HCT116 (cell line): ENCODE results near the gene RAD18. TPM values are rescaled to one million over a fixed set of nuclear protein-coding genes. Genes with fewer than 3 reads are reported as not detected.

Experiments
- ATAC-seq: fragments of 200-7000 bp; cut with Tn5 transposase; 2 replicates; pipeline ENCODE4 v1.9.1; 2020; ENCODE audit warnings: mild to moderate bottlenecking, moderate library complexity
- BruUV-seq: library from RNA; stranded (reverse); fragments of 400-500 nt; replicated peaks from 2 replicates; lab custom pipeline; 2021; lab: Mats Ljungman, UMichigan
- CTCF ChIA-PET: fragments of 300-600 bp; sonication (Branson Sonifier 250); formaldehyde crosslinking; loops from one replicate; lab custom pipeline; 2021; ENCODE audit warnings: antibody characterized with exemption; lab: Charles Lee
- POLR2A ChIA-PET: fragments of 300-600, 350-600 bp; sonication (Branson Sonifier 250); formaldehyde crosslinking; loops from one replicate; lab custom pipeline; 2021; ENCODE audit warnings: antibody characterized with exemption; lab: Charles Lee
- RAD21 ChIA-PET, 2 experiments: fragments of 300-600 bp; sonication (Branson Sonifier 250); formaldehyde crosslinking; loops; one replicate each; lab custom pipeline; 2023; ENCODE audit warnings: low total read pairs in 2 of 2; ENCODE audit not compliant: uncharacterized antibody in 2 of 2, unreplicated experiment in 2 of 2, low non-redundant PET in 1 of 2; lab: Charles Lee
- DNase-seq: peaks from one replicate; pipeline ENCODE4 v3.0.0-alpha.2; 2010; ENCODE audit warnings: low read depth, low spot score
- H2AFZ ChIP-seq: fragments of 200-600 bp; shearing (Covaris generic), sonication (generic); 2 replicates; pipeline ENCODE4 v1.6.1; 2017; ENCODE audit warnings: low read depth, mixed run types, mixed read lengths, antibody characterized with exemption, low read length; ENCODE audit not compliant: poor library complexity, severe bottlenecking
- H3K27ac ChIP-seq: 2 replicates; pipeline ENCODE4 v1.5.1; 2012; ENCODE audit warnings: low read depth, low read length
- H3K27me3 ChIP-seq: fragments of 200-600 bp; sonication (generic); 2 replicates; pipeline ENCODE4 v1.6.1; 2016; ENCODE audit warnings: mixed run types, low read length, mixed read lengths; ENCODE audit not compliant: insufficient read depth
- H3K36me3 ChIP-seq, 2 experiments: fragments of 200-500 bp in 1 of 2; fragments of 200-600 bp in 1 of 2; sonication (Bioruptor generic) in 1 of 2; sonication (generic) in 1 of 2; 2 replicates each; pipeline versions ENCODE4 v1.5.1 to v1.6.1; 2014 to 2016; ENCODE audit warnings: low read length in 2 of 2, inconsistent platforms in 1 of 2, mixed read lengths in 1 of 2, mixed run types in 1 of 2; ENCODE audit not compliant: insufficient read depth in 2 of 2, control insufficient read depth in 1 of 2
- H3K4me1 ChIP-seq, 2 experiments: fragments of 200-600 bp in 1 of 2; sonication (generic) in 1 of 2; 2 replicates each; pipeline versions ENCODE4 v1.5.1 to v1.6.1; 2012 to 2017; ENCODE audit warnings: low read length in 2 of 2, inconsistent platforms in 1 of 2, mild to moderate bottlenecking in 1 of 2, mixed read lengths in 1 of 2, mixed run types in 1 of 2, moderate library complexity in 1 of 2; ENCODE audit not compliant: insufficient read depth in 2 of 2, control insufficient read depth in 1 of 2
- H3K4me2 ChIP-seq: fragments of 200-600 bp; sonication (generic); 2 replicates; pipeline ENCODE4 v1.6.1; 2017; ENCODE audit warnings: mixed run types, low read length, mixed read lengths
- H3K4me3 ChIP-seq, 2 experiments: fragments of 200-600 bp in 1 of 2; sonication (generic) in 1 of 2; replicated peaks in 1 of 2; 2 replicates each; pipeline ENCODE4 v1.5.1; 2011 to 2016; ENCODE audit warnings: low read length in 2 of 2, control low read depth in 1 of 2, low read depth in 1 of 2, mild to moderate bottlenecking in 1 of 2, mixed read lengths in 1 of 2, mixed run types in 1 of 2
- H3K79me2 ChIP-seq: fragments of 200-600 bp; sonication (generic); 2 replicates; pipeline ENCODE4 v1.6.1; 2017; ENCODE audit warnings: mild to moderate bottlenecking, mixed run types, low read length, moderate library complexity, mixed read lengths; ENCODE audit not compliant: insufficient read depth
- H3K9ac ChIP-seq: fragments of 200-600 bp; sonication (generic); 2 replicates; pipeline ENCODE4 v1.6.1; 2016; ENCODE audit warnings: low read length, mixed read lengths
- H3K9me2 ChIP-seq: fragments of 200-600 bp; sonication (generic), shearing (Covaris generic); 2 replicates; pipeline ENCODE4 v1.6.1; 2017; ENCODE audit warnings: mixed run types, mild to moderate bottlenecking, moderate library complexity; ENCODE audit not compliant: insufficient read depth
- H3K9me3 ChIP-seq, 2 experiments: fragments of 200-500 bp in 1 of 2; fragments of 200-600 bp in 1 of 2; sonication (Bioruptor generic) in 1 of 2; sonication (generic) in 1 of 2; 2 replicates each; pipeline ENCODE4 v1.6.1; 2014 to 2017; ENCODE audit warnings: low read length in 2 of 2, mixed read lengths in 2 of 2, inconsistent platforms in 1 of 2, low read depth in 1 of 2, mild to moderate bottlenecking in 1 of 2, mixed run types in 1 of 2, moderate library complexity in 1 of 2; ENCODE audit not compliant: control insufficient read depth in 1 of 2, insufficient read depth in 1 of 2
- H4K20me1 ChIP-seq: fragments of 200-600 bp; sonication (generic), shearing (Covaris generic); 2 replicates; pipeline ENCODE4 v1.6.1; 2017; ENCODE audit warnings: mixed run types, mild to moderate bottlenecking, moderate library complexity; ENCODE audit not compliant: insufficient read depth
- CEBPB ChIP-seq: IDR thresholded peaks from 2 replicates; pipeline ENCODE4 v1.6.1; 2012; ENCODE audit warnings: low read depth
- EZH2 ChIP-seq: fragments of 200-600 bp; sonication (generic); IDR thresholded peaks from 2 replicates; pipeline ENCODE4 v1.6.1; 2017; ENCODE audit warnings: antibody characterized with exemption, mixed run types
- EZH2phosphoT487 ChIP-seq: fragments of 200-600 bp; IDR thresholded peaks from 2 replicates; pipeline ENCODE4 v1.6.1; 2018; ENCODE audit warnings: antibody characterized with exemption, borderline replicate concordance
- FOSL1 ChIP-seq: IDR thresholded peaks from 2 replicates; pipeline ENCODE4 v1.6.1; 2012; ENCODE audit warnings: low read depth
- JUND ChIP-seq: IDR thresholded peaks from 2 replicates; pipeline ENCODE4 v1.6.1; 2012
- POLR2A ChIP-seq: IDR thresholded peaks from 2 replicates; pipeline ENCODE4 v1.7.0; 2011; ENCODE audit warnings: borderline replicate concordance; ENCODE audit not compliant: insufficient read depth, insufficient read length; ENCODE audit errors: extremely low read depth
- RAD21 ChIP-seq: IDR thresholded peaks from 2 replicates; pipeline ENCODE4 v1.6.1; 2012; ENCODE audit warnings: low read depth, mild to moderate bottlenecking
- SRF ChIP-seq: IDR thresholded peaks from 2 replicates; pipeline ENCODE4 v1.6.1; 2012; ENCODE audit warnings: low read depth
- TCF7L2 ChIP-seq: IDR thresholded peaks from 2 replicates; pipeline ENCODE4 v1.7.0; 2011; ENCODE audit warnings: borderline replicate concordance, inconsistent platforms; ENCODE audit not compliant: insufficient read depth, insufficient read length; ENCODE audit errors: extremely low read depth
- YY1 ChIP-seq: IDR thresholded peaks from 2 replicates; pipeline ENCODE4 v1.6.1; 2011; ENCODE audit warnings: low read length, low read depth, moderate library complexity, mild to moderate bottlenecking; ENCODE audit not compliant: insufficient replicate concordance; ENCODE audit errors: extremely low read depth
- ZFX ChIP-seq: fragments of 450-650 bp; IDR thresholded peaks from 2 replicates; pipeline ENCODE4 v1.6.1; 2017
- ZNF274 ChIP-seq: fragments of 200-500 bp; sonication (Bioruptor generic); IDR thresholded peaks from 2 replicates; pipeline ENCODE4 v1.6.1; 2014; ENCODE audit warnings: mild to moderate bottlenecking, low read depth, low read length, inconsistent platforms
- intact Hi-C: fragments of 100-400 bp; cut with micrococcal nuclease; formaldehyde crosslinking; loops from 2 replicates; pipeline ENCODE4 v1.10.0; 2022
- total RNA-seq: library from RNA; stranded (reverse); gene quantifications from one replicate; pipeline ENCODE4 v1.2.1, GENCODE V29; 2021; ENCODE audit not compliant: unreplicated experiment
- TF ChIP-seq, protein P1 (sequence below): IDR thresholded peaks from 2 replicates; pipeline ENCODE4 v1.6.1; 2011; ENCODE audit warnings: mild to moderate bottlenecking, low read length, moderate library complexity; ENCODE audit not compliant: insufficient replicate concordance; ENCODE audit errors: extremely low read depth
- TF ChIP-seq, protein P2 (sequence below): IDR thresholded peaks from 2 replicates; pipeline ENCODE4 v1.6.1; 2012
- TF ChIP-seq, protein P3 (sequence below), 3 experiments: fragments of 200-600 bp in 1 of 3; sonication (generic) in 1 of 3; IDR thresholded peaks in 2 of 3; conservative IDR thresholded peaks in 1 of 3; 2 replicates each; pipeline ENCODE4 v1.5.1; 2012 to 2017; ENCODE audit warnings: low read depth in 2 of 3, low read length in 2 of 3, antibody characterized with exemption in 1 of 3, borderline replicate concordance in 1 of 3, control low read depth in 1 of 3, mild to moderate bottlenecking in 1 of 3, mixed read lengths in 1 of 3, mixed run types in 1 of 3, moderate library complexity in 1 of 3; ENCODE audit not compliant: insufficient read depth in 1 of 3

The RAD18 gene
- total RNA-seq, 1 experiment from 2014 or later, result 28.7 TPM

DNA sequence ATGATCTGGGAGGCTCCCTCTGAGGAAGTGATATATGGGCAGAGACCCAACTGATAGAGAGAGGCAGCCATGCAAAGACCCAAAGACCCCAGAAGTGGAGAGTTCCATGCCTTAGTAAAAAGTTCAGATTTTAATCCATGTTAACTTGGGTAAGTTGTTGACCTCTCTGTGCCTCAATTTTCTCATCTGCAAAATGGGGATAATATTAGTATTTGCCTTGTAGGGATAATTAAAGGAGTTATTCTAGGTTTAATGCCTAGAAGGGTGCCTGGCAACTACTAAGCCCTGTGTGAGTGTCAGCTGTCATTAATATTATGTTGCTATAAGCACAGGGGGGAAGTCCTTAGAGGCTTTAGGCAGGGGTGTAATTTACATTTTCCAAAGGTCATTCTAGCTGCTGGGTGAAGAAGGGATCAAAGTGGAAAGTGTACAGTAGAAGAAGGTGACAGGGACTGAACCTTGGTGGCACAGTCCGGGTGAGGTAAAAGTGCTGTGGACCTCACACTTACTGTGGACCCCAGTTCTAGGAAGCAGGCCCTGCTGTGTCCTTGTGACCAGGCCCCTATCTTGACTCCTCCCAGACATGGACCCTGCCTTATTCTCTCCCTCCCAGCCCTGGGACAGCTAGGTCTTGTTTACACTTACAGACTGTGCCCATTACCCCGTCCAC is 3.0 kb upstream of the RAD18 start:
- H3K9ac ChIP-seq, result no peak overlapping the region

More for the DNA sequence above, 3.0 kb upstream of the RAD18 start:
- no peaks in the 10 kb centered on the region for H3K36me3 ChIP-seq
- no peak overlapping the region for H2AFZ ChIP-seq
- peaks cover 14 to 36% of the 10 kb centered on the region in 2 experiments; a peak in 3 of 4 replicates for H3K4me1 ChIP-seq
- intact Hi-C loops, result no loop called here
- H3K4me3 ChIP-seq, result no peak overlapping the region
- no TSS peak for BruUV-seq
- CTCF ChIA-PET, result interaction anchor here (1.7 kb wide), 1 partner anchor 22 kb away, joined by 5 read pairs; no protein-coding TSS in a partner anchor
- peaks cover 20% of the 10 kb centered on the region for H3K79me2 ChIP-seq
- ATAC-seq, result no peak
- TF ChIP-seq POLR2A, result no peak
- TF ChIP-seq ZFX, result no peak
- TF ChIP-seq YY1, result no peak
- TF ChIP-seq SRF, result no peak
- TF ChIP-seq ZNF274, result no peak
- no peak for TF ChIP-seq EZH2phosphoT487
- TF ChIP-seq, protein P1, sequence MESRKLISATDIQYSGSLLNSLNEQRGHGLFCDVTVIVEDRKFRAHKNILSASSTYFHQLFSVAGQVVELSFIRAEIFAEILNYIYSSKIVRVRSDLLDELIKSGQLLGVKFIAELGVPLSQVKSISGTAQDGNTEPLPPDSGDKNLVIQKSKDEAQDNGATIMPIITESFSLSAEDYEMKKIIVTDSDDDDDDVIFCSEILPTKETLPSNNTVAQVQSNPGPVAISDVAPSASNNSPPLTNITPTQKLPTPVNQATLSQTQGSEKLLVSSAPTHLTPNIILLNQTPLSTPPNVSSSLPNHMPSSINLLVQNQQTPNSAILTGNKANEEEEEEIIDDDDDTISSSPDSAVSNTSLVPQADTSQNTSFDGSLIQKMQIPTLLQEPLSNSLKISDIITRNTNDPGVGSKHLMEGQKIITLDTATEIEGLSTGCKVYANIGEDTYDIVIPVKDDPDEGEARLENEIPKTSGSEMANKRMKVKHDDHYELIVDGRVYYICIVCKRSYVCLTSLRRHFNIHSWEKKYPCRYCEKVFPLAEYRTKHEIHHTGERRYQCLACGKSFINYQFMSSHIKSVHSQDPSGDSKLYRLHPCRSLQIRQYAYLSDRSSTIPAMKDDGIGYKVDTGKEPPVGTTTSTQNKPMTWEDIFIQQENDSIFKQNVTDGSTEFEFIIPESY, result no peak
- TF ChIP-seq FOSL1, result no peak
- no peak for TF ChIP-seq TCF7L2
- TF ChIP-seq, protein P2, sequence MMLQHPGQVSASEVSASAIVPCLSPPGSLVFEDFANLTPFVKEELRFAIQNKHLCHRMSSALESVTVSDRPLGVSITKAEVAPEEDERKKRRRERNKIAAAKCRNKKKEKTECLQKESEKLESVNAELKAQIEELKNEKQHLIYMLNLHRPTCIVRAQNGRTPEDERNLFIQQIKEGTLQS, result no peak
- TF ChIP-seq, protein P3, sequence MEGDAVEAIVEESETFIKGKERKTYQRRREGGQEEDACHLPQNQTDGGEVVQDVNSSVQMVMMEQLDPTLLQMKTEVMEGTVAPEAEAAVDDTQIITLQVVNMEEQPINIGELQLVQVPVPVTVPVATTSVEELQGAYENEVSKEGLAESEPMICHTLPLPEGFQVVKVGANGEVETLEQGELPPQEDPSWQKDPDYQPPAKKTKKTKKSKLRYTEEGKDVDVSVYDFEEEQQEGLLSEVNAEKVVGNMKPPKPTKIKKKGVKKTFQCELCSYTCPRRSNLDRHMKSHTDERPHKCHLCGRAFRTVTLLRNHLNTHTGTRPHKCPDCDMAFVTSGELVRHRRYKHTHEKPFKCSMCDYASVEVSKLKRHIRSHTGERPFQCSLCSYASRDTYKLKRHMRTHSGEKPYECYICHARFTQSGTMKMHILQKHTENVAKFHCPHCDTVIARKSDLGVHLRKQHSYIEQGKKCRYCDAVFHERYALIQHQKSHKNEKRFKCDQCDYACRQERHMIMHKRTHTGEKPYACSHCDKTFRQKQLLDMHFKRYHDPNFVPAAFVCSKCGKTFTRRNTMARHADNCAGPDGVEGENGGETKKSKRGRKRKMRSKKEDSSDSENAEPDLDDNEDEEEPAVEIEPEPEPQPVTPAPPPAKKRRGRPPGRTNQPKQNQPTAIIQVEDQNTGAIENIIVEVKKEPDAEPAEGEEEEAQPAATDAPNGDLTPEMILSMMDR (IDR thresholded peaks at IDR 0.05 in 2 of 3, conservative IDR thresholded peaks at IDR 0.05 in 1 of 3; ENCODE audit: borderline replicate concordance in 1 of 3, insufficient read depth in 1 of 3, low read depth in 2 of 3, low read length in 2 of 3), result no peak
- no peak for TF ChIP-seq CEBPB
- TF ChIP-seq JUND, result no peak
- no peak for TF ChIP-seq EZH2
- TF ChIP-seq RAD21, result no peak
- no peak for DNase-seq
- POLR2A ChIA-PET, result no interaction called here
- H3K4me2 ChIP-seq, result no peak overlapping the region
- no peaks in the 10 kb centered on the region for H4K20me1 ChIP-seq
- RAD21 ChIA-PET, result no interaction called here
- no peaks in the 10 kb centered on the region for H3K9me3 ChIP-seq
- H3K9me2 ChIP-seq, result no peaks in the 10 kb centered on the region
- no peaks in the 10 kb centered on the region; the same call in 1 of the 2 replicates for H3K27me3 ChIP-seq
- no peak overlapping the region for H3K27ac ChIP-seq
